GM19099 (cell line): ENCODE results near the gene GBP4.

ENCODE experiments used
- POLR2A ChIP-seq: IDR thresholded peaks from 3 replicates; pipeline ENCODE4 v1.6.1; 2011; ENCODE audit warnings: low read depth; ENCODE audit not compliant: insufficient read length; ENCODE audit errors: extremely low read depth

Gene GBP4

DNA sequence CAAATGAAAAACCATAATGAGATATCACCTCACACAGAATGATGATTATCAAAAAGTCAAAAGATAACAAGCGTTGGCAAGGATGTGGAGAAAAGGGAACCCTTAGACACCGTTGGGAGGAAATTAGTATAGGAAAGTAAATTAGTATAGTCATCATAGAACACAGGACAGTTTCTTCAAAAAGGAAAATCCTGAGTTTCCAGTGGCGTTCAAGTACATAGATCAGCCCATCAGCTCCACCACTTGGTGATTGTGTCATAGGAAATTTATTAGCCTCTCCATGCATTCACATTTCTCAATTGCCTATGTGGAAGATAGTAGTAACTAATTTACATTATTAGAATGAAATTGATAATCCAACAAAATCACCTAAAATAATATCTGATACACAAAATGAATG is 52.0 kb downstream of the GBP4 start:
- no peak for TF ChIP-seq POLR2A

DNA sequence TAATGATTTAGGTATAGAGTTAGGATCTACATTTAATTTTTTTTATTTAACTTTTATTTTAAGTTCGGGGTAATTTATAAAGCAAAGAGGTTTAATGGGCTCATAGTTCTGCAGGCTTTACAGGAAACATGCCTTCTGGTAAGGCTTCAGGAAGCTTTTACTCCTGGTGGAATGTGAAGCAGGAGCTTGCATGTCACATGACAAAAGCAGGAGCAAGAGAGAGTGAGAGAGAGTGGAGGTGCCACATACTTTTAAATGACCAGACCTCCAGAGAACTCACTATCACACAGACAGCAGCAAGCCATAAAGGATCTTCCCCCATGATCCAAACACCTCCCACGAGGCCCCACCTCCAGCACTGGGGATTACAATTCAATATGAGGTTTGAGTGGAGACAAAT is 55.3 kb downstream of the GBP4 start:
- TF ChIP-seq POLR2A, result no peak

DNA sequence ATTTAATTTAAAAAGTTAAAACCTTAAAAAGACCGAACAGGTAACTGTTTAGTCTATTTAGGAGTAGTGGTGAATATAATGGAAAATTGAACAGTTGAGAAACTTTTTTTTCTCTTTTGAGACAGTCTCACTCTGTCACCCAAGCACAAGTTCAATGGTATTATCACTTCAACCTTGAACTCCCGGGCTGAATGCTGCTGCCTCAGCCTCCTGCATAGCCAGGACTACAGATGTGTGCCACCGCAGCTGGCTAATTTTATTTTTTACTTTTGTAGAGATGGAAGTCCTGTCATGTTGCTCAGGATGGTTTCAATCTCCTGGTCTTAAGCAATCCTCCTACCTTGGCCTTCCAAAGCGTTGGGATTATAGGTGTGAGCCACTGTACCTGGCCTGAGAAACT is 56.6 kb downstream of the GBP4 start:
- no peak for TF ChIP-seq POLR2A

DNA sequence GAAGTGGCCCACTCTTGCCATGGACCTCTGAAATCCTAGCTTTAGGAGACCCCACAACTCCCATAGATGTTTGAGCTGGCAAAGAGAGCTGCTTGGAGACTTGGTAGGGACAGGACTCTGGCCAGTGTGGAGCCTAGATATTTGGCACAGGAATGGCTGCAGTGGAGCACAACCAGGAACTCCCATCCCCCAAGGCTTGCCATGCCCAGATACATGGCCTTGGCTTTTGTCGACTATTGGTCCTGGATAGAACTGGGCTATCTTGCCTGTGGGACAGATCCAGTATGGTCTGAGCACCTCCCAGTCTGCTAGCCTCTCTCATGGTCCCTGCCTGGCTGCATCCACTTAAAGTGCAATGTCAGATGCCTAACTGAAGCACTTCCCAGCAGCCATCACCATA is 65.0 kb downstream of the GBP4 start:
- TF ChIP-seq POLR2A, result no peak
